ENCODE measurements around the gene MAPRE3.

DNA sequence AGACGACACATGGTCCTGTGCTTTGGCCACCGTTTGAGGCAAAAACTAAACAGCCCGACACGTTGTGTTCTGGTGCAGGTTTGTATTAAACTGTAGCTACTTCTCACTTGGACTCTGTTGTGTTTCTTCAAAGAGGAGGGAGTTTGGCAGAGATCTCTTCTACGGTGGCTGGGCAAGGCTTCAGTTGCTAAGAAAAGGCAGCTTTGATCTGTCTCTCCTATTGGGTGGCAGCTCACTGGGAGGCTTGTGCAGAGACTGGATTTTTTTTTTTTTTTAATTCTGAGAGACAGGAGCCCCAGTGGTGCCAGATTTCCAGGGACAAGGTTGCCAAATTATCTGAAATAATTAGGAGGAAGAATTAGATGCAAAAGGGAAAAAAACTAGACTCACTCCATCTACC lies 20.2 kb upstream of the MAPRE3 start:
- TF ChIP-seq SUZ12 (IDR thresholded peaks at IDR 0.05; ENCODE audit: extremely low read depth, insufficient read depth, insufficient read length) (no peak), ZNF274 (IDR thresholded peaks at IDR 0.05; ENCODE audit: low read depth, low read length) (no peak)

Measured in NT2/D1 (cell line).